Upper lobe of left lung (tissue), 4 donors: ENCODE results near the gene LRRC31.

Experiments
- CTCF ChIP-seq, 6 experiments: fragments of 450-650 bp in 4 of 6; fragments of 200-600 bp in 2 of 6; sonication (generic) in 2 of 6; IDR thresholded peaks; one replicate each; pipeline ENCODE4 v1.5.1; 2016 to 2019; ENCODE audit warnings: antibody characterized with exemption in 6 of 6
- POLR2AphosphoS5 ChIP-seq, 2 donors: sonication (generic); formaldehyde crosslinking; IDR thresholded peaks; one replicate each; pipeline ENCODE4 v1.5.1; 2017; ENCODE audit warnings: antibody characterized with exemption in 2 of 2

GRCh38 chr3:169825316-169825715, 44.4 kb downstream of the LRRC31 start:
- no peak for TF ChIP-seq CTCF (IDR thresholded peaks at IDR 0.05)
- TF ChIP-seq POLR2AphosphoS5 (IDR thresholded peaks at IDR 0.05): no peak
